Measurements from ENCODE around the gene UNC13A. TPM values are rescaled to one million over a fixed set of nuclear protein-coding genes. Genes with fewer than 3 reads are reported as not detected.

The UNC13A gene
- total RNA-seq, 1 experiment from 2014 or later: 5.8 TPM

DNA sequence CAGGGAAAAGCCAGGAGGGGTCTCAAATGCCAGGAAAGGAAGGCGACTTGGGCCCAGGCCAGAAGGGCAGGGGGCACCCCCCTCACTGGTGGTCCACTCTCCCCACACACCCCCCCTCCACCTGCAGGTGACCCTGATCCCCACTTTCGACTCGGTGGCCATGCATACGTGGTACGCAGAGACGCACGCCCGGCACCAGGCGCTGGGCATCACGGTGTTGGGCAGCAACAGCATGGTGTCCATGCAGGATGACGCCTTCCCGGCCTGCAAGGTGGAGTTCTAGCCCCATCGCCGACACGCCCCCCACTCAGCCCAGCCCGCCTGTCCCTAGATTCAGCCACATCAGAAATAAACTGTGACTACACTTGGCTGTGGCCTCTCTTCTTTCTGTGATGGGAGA is 46.0 kb upstream of the UNC13A start:
- H3K36me3 ChIP-seq (ENCODE audit: insufficient read depth, low read length, poor library complexity, severe bottlenecking): peaks cover 49% of the 10 kb centered on the region
- CTCF ChIA-PET: no interaction called here
- no peak overlapping the region for H3K4me3 ChIP-seq (ENCODE audit: low read depth, low read length, poor library complexity, severe bottlenecking)
- intact Hi-C loops (cut with micrococcal nuclease; ENCODE audit: unreplicated experiment): no loop called here
- no peak overlapping the region for H3K27ac ChIP-seq (ENCODE audit: low read depth, low read length, poor library complexity, severe bottlenecking)
- peaks cover 4% of the 10 kb centered on the region for H3K4me1 ChIP-seq (ENCODE audit: insufficient read depth, low read length, poor library complexity, severe bottlenecking)
- POLR2A ChIA-PET (ENCODE audit: low non-redundant PET): no interaction called here
- no peak for TF ChIP-seq CTCF (conservative IDR thresholded peaks at IDR 0.05; ENCODE audit: low read depth, low read length)
- no peak for TF ChIP-seq EZH2 (IDR thresholded peaks at IDR 0.05; ENCODE audit: borderline replicate concordance, low read depth, low read length, poor library complexity, severe bottlenecking)
- DNase-seq (ENCODE audit: low spot score): no peak
- peaks cover 6% of the 10 kb centered on the region for H3K9me3 ChIP-seq (ENCODE audit: low read depth, low read length, poor library complexity, severe bottlenecking)
- H3K27me3 ChIP-seq (replicated peaks; ENCODE audit: insufficient read depth, low read depth, low read length, poor library complexity): no peaks in the 10 kb centered on the region
- BruUV-seq (replicated peaks): no TSS peak

DNA sequence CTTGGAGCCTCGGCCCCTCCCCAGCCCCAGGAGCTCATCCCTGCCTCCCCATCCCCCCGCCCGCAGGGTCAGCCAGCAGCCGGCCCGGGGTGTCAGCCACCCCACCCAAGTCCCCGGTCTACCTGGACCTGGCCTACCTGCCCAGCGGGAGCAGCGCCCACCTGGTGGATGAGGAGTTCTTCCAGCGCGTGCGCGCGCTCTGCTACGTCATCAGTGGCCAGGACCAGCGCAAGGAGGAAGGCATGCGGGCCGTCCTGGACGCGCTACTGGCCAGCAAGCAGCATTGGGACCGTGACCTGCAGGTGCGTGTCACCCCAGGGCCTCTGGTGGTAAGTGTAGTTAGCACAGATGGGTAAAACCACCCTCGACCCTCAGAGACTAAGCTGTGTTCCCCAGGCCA is 45.0 kb upstream of the UNC13A start:
- no peak for DNase-seq (ENCODE audit: low spot score)
- peaks cover 6% of the 10 kb centered on the region for H3K9me3 ChIP-seq (ENCODE audit: low read depth, low read length, poor library complexity, severe bottlenecking)
- ChIA-PET POLR2A (ENCODE audit: low non-redundant PET) (no interaction called here), CTCF (interaction anchor here (0.5 kb wide), 1 partner anchor 126 kb away, joined by 4 read pairs; no protein-coding TSS in a partner anchor)
- no peak overlapping the region for H3K27ac ChIP-seq (ENCODE audit: low read depth, low read length, poor library complexity, severe bottlenecking)
- no peak overlapping the region for H3K4me3 ChIP-seq (ENCODE audit: low read depth, low read length, poor library complexity, severe bottlenecking)
- peaks cover 55% of the 10 kb centered on the region for H3K36me3 ChIP-seq (ENCODE audit: insufficient read depth, low read length, poor library complexity, severe bottlenecking)
- TF ChIP-seq CTCF (conservative IDR thresholded peaks at IDR 0.05; ENCODE audit: low read depth, low read length) (no peak), EZH2 (IDR thresholded peaks at IDR 0.05; ENCODE audit: borderline replicate concordance, low read depth, low read length, poor library complexity, severe bottlenecking) (no peak)
- intact Hi-C loops (cut with micrococcal nuclease; ENCODE audit: unreplicated experiment): no loop called here
- no TSS peak for BruUV-seq (replicated peaks)
- no peaks in the 10 kb centered on the region for H3K4me1 ChIP-seq (ENCODE audit: insufficient read depth, low read length, poor library complexity, severe bottlenecking)
- no peaks in the 10 kb centered on the region for H3K27me3 ChIP-seq (replicated peaks; ENCODE audit: insufficient read depth, low read depth, low read length, poor library complexity)

DNA sequence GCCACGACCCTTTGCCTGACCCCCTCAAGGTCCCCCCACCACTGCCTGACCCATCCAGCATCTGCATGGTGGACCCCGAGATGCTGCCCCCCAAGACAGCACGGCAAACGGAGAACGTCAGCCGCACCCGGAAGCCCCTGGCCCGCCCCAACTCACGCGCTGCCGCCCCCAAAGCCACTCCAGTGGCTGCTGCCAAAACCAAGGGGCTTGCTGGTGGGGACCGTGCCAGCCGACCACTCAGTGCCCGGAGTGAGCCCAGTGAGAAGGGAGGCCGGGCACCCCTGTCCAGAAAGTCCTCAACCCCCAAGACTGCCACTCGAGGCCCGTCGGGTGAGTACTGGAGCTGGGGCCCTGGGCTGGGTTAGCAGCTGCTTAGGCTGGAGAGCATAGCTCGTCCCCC is 39.7 kb upstream of the UNC13A start:
- no TSS peak for BruUV-seq (replicated peaks)
- H3K9me3 ChIP-seq (ENCODE audit: low read depth, low read length, poor library complexity, severe bottlenecking): peaks cover 6% of the 10 kb centered on the region
- ChIA-PET CTCF (no interaction called here), POLR2A (ENCODE audit: low non-redundant PET) (no interaction called here)
- H3K36me3 ChIP-seq (ENCODE audit: insufficient read depth, low read length, poor library complexity, severe bottlenecking): peaks cover 82% of the 10 kb centered on the region
- DNase-seq (ENCODE audit: low spot score): no peak
- intact Hi-C loops (cut with micrococcal nuclease; ENCODE audit: unreplicated experiment): no loop called here
- H3K27me3 ChIP-seq (replicated peaks; ENCODE audit: insufficient read depth, low read depth, low read length, poor library complexity): no peaks in the 10 kb centered on the region
- no peaks in the 10 kb centered on the region for H3K4me1 ChIP-seq (ENCODE audit: insufficient read depth, low read length, poor library complexity, severe bottlenecking)
- TF ChIP-seq EZH2 (IDR thresholded peaks at IDR 0.05; ENCODE audit: borderline replicate concordance, low read depth, low read length, poor library complexity, severe bottlenecking) (no peak), CTCF (conservative IDR thresholded peaks at IDR 0.05; ENCODE audit: low read depth, low read length) (no peak)
- no peak overlapping the region for H3K4me3 ChIP-seq (ENCODE audit: low read depth, low read length, poor library complexity, severe bottlenecking)
- no peak overlapping the region for H3K27ac ChIP-seq (ENCODE audit: low read depth, low read length, poor library complexity, severe bottlenecking)
